ENCODE data around the gene HSD17B13. TPM values are rescaled to one million over a fixed set of nuclear protein-coding genes. Genes with fewer than 3 reads are reported as not detected.
"Not testable (repeated sequence)": the region's sequence is repeated elsewhere in the genome, so short reads cannot be mapped to it uniquely, and the experiment has no call there.

Gene HSD17B13
- polyA plus RNA-seq, 4 donors, result 0.13 to 0.67 (median 0.43) TPM

DNA sequence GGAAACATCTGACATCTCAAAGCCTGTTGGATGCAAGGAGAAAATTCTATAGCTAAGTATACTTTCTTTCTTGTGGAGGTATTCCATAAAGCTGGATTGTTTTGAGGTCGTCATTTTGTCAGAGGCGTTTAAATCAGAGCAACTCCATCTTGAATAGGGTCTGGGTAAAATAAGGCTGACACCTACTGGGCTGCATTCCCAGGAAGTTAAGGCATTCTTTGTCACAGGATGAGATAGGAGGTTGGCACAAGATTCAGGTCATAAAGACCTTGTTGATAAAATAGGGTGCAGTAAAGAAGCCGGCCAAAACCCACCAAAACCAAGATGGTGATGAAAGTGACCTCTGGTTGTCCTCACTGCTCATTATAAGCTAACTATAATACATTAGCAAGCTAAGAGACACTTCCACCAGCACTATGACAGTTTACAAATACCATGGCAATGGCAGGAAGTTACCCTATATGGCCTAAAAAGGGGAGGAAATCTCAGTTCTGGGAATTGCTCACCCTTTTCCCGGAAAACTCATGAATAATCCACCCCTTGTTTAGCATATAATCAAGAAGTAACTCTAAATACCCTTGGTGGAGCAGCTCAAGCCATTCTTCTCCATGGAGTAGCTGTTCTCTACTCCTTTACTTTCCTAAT, 11.9 kb downstream of the HSD17B13 start:
- Histone ChIP-seq H3K27ac (ENCODE audit: low read depth in 1 of 3, low read length in 2 of 3) (no peak overlapping the region), H3K4me3 (ENCODE audit: low read depth in 1 of 3, low read length in 3 of 3) (no peak overlapping the region), H3K9me3 (ENCODE audit: control insufficient read depth in 2 of 2, insufficient read depth in 1 of 2, low read depth in 1 of 2, low read length in 1 of 2) (no peaks in the 10 kb centered on the region), H3K36me3 (ENCODE audit: control insufficient read depth in 3 of 3, insufficient read depth in 2 of 3, low read depth in 1 of 3, low read length in 3 of 3) (no peaks in the 10 kb centered on the region), H3K27me3 (ENCODE audit: control insufficient read depth in 3 of 3, insufficient read depth in 3 of 3, low read length in 3 of 3) (no peaks in the 10 kb centered on the region), H3K4me1 (ENCODE audit: control insufficient read depth in 3 of 3, insufficient read depth in 2 of 3, low read depth in 1 of 3, low read length in 2 of 3) (no peaks in the 10 kb centered on the region)
- 72 to 85% (median 74%) methylated on average over 4 of the region's 4 CpGs for WGBS, 3 donors
- FAIRE-seq, result no peak
- no peak for DNase-seq

DNA sequence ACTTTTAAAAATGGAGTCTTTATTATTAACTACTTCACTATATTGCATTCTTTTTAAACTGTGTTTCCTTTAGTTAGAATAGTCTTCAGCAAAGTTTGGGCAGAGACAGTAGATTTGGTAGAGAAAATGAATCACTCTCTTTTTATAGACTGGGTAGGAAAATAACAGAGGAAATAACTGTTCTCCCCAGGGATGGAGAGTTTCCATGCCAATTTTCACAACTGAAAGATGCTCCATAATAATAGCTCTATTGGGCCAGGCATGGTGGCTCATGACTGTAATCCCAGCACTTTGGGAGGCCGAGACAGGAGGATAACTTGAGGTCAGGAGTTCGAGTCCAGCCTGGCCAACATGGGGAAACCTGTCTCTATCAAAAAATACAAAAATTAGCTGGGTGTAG, 13.1 kb downstream of the HSD17B13 start:
- Histone ChIP-seq H3K4me3 (ENCODE audit: low read depth in 1 of 3, low read length in 3 of 3) (no peak overlapping the region), H3K36me3 (ENCODE audit: control insufficient read depth in 3 of 3, insufficient read depth in 2 of 3, low read depth in 1 of 3, low read length in 3 of 3) (no peaks in the 10 kb centered on the region), H3K27ac (ENCODE audit: low read depth in 1 of 3, low read length in 2 of 3) (no peak overlapping the region), H3K4me1 (ENCODE audit: control insufficient read depth in 3 of 3, insufficient read depth in 2 of 3, low read depth in 1 of 3, low read length in 2 of 3) (no peaks in the 10 kb centered on the region), H3K27me3 (ENCODE audit: control insufficient read depth in 3 of 3, insufficient read depth in 3 of 3, low read length in 3 of 3) (no peaks in the 10 kb centered on the region), H3K9me3 (ENCODE audit: control insufficient read depth in 2 of 2, insufficient read depth in 1 of 2, low read depth in 1 of 2, low read length in 1 of 2) (no peaks in the 10 kb centered on the region)
- WGBS, 3 donors, result 89 to 95% (median 90%) methylated on average over 2 of the region's 2 CpGs
- DNase-seq, result no peak
- FAIRE-seq, result no peak

DNA sequence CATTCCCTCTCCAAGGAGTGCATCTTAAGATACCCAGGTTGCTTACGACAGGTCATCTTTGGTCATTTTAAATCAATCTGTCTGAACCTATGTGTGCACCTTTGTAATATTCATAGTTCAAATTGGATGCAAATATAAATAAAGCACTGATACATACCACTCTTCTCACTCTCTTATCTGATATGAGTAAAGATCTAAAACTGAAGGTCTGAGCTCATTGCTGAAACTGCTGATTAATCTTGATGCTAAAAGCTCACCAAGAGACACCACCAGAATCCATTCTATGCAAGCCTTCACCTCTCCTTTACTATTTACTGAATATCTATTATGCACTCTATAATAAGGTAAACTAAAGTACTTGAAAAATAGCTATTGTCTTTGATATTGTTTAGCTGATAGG, 16.6 kb downstream of the HSD17B13 start:
- Histone ChIP-seq H3K4me1 (ENCODE audit: control insufficient read depth in 3 of 3, insufficient read depth in 2 of 3, low read depth in 1 of 3, low read length in 2 of 3) (no peaks in the 10 kb centered on the region), H3K9me3 (ENCODE audit: control insufficient read depth in 2 of 2, insufficient read depth in 1 of 2, low read depth in 1 of 2, low read length in 1 of 2) (no peaks in the 10 kb centered on the region), H3K4me3 (ENCODE audit: low read depth in 1 of 3, low read length in 3 of 3) (no peak overlapping the region), H3K27me3 (ENCODE audit: control insufficient read depth in 3 of 3, insufficient read depth in 3 of 3, low read length in 3 of 3) (no peaks in the 10 kb centered on the region), H3K36me3 (ENCODE audit: control insufficient read depth in 3 of 3, insufficient read depth in 2 of 3, low read depth in 1 of 3, low read length in 3 of 3) (no peaks in the 10 kb centered on the region), H3K27ac (ENCODE audit: low read depth in 1 of 3, low read length in 2 of 3) (no peak overlapping the region)
- DNase-seq (no peak), FAIRE-seq (no peak)
- WGBS, 3 donors, result 97% methylated on average over 1 of the region's 1 CpG

DNA sequence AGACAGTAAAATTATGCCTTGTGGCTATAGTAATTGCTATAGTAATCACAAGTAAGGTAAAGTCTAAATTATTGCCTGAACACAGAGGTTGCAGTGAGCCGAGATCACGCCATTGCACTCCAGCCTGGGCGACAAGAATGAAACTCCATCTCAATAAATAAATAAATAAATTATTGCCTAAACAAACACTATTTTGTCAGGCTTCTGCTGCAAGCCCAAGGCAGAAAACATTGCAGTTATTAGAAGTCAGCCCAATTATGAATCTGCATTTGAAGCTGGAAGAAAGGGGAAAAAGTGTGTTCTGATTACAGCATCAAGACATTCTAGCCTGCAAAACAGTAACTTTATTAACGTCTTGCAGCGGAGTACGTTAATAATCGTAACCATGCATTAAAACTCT, 17.1 kb downstream of the HSD17B13 start:
- Histone ChIP-seq H3K27ac (ENCODE audit: low read depth in 1 of 3, low read length in 2 of 3) (no peak overlapping the region), H3K36me3 (ENCODE audit: control insufficient read depth in 3 of 3, insufficient read depth in 2 of 3, low read depth in 1 of 3, low read length in 3 of 3) (no peaks in the 10 kb centered on the region), H3K4me1 (ENCODE audit: control insufficient read depth in 3 of 3, insufficient read depth in 2 of 3, low read depth in 1 of 3, low read length in 2 of 3) (no peaks in the 10 kb centered on the region), H3K9me3 (ENCODE audit: control insufficient read depth in 2 of 2, insufficient read depth in 1 of 2, low read depth in 1 of 2, low read length in 1 of 2) (no peaks in the 10 kb centered on the region), H3K4me3 (ENCODE audit: low read depth in 1 of 3, low read length in 3 of 3) (no peak overlapping the region), H3K27me3 (ENCODE audit: control insufficient read depth in 3 of 3, insufficient read depth in 3 of 3, low read length in 3 of 3) (no peaks in the 10 kb centered on the region)
- WGBS, 3 donors, result 89 to 95% (median 95%) methylated on average over 7 of the region's 7 CpGs
- no peak for DNase-seq
- no peak for FAIRE-seq

DNA sequence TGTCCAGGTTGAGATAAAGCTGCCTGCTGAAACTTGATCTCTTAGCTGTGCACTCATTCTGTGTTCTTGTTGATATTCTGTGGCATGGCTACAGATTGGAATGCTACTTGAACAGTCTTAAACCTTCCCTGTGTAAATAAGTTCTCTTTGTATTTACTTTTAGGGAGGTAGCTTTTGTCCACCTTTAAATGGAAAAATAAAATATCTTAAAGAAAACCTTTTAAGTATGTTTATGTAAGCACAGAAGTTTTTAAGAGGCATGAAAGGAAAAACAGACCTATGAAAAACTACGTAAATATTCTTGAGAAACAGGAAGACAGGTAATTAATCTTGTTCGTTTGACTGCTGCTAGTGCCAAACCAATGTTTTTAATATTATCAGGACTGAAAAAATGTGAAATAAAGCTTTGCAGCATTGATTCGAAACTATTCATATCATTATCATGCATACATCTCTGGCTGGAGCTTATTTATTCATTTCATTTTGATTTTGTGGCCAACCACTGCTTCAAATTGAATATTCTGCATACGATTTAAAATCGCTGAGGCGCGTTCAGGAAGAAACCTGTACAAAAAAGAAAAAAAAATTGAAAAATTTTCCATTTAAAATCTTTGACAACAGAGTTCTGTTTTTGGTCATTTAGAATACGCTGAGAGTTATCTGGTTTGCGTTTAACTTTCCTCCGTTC, 17.8 kb downstream of the HSD17B13 start:
- WGBS, 3 donors, result 74 to 89% (median 81%) methylated on average over 10 of the region's 10 CpGs
- FAIRE-seq (no peak), DNase-seq (no peak)
- Histone ChIP-seq H3K36me3 (ENCODE audit: control insufficient read depth in 3 of 3, insufficient read depth in 2 of 3, low read depth in 1 of 3, low read length in 3 of 3) (no peaks in the 10 kb centered on the region), H3K27me3 (ENCODE audit: control insufficient read depth in 3 of 3, insufficient read depth in 3 of 3, low read length in 3 of 3) (no peaks in the 10 kb centered on the region), H3K27ac (ENCODE audit: low read depth in 1 of 3, low read length in 2 of 3) (no peak overlapping the region), H3K4me1 (ENCODE audit: control insufficient read depth in 3 of 3, insufficient read depth in 2 of 3, low read depth in 1 of 3, low read length in 2 of 3) (no peaks in the 10 kb centered on the region), H3K9me3 (ENCODE audit: control insufficient read depth in 2 of 2, insufficient read depth in 1 of 2, low read depth in 1 of 2, low read length in 1 of 2) (no peaks in the 10 kb centered on the region), H3K4me3 (ENCODE audit: low read depth in 1 of 3, low read length in 3 of 3) (no peak overlapping the region)

DNA sequence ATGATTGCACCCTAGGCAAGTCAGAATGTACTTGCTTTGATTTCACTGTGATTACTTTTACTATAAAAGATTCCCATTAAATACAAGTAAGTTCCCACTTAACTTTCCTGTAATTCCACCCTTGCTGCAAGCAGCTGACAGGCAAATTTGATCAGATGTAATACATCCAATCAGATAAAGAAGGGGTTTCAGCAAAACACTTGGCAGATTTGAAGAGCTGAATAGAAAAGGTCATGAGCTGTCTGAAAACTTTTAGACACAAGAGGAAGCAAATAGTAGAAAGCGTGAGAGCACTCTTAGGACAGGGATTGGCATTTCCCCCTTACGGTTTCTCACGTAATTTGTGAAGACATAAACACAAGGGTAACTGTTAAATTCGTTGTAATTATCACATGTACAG, 22.8 kb downstream of the HSD17B13 start:
- H3K4me1 ChIP-seq (ENCODE audit: control insufficient read depth in 3 of 3, insufficient read depth in 2 of 3, low read depth in 1 of 3, low read length in 2 of 3), result no peaks in the 10 kb centered on the region
- no peak for DNase-seq
- no peaks in the 10 kb centered on the region for H3K27me3 ChIP-seq (ENCODE audit: control insufficient read depth in 3 of 3, insufficient read depth in 3 of 3, low read length in 3 of 3)
- H3K36me3 ChIP-seq (ENCODE audit: control insufficient read depth in 3 of 3, insufficient read depth in 2 of 3, low read depth in 1 of 3, low read length in 3 of 3), result no peaks in the 10 kb centered on the region
- H3K27ac ChIP-seq (ENCODE audit: low read depth in 1 of 3, low read length in 2 of 3), result no peak overlapping the region
- no peak overlapping the region for H3K4me3 ChIP-seq (ENCODE audit: low read depth in 1 of 3, low read length in 3 of 3)
- 78 to 89% (median 82%) methylated on average over 4 of the region's 4 CpGs for WGBS, 3 donors
- FAIRE-seq, result no peak
- H3K9me3 ChIP-seq (ENCODE audit: control insufficient read depth in 2 of 2, insufficient read depth in 1 of 2, low read depth in 1 of 2, low read length in 1 of 2), result no peaks in the 10 kb centered on the region

DNA sequence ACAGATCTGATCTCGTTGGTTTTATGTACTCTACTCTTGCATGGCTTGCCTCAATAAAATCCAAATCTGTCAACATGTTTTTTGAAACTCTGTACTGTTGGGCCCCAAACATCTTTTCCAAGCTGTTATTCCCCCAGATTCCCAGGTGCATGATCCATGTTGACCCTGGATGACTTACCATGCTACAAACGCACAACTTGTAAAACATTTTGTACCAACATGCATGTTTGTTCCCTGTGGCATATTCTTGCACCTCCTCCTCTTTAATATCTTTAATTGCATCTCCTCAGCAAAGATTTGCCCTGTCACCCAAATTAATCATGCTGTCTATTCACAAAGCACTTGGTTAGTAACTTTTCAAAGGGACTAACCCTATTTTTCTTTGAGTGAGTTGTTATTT, 24.3 kb downstream of the HSD17B13 start:
- WGBS, 3 donors, result 61 to 81% (median 63%) methylated on average over 2 of the region's 2 CpGs
- no peak overlapping the region for H3K4me3 ChIP-seq (ENCODE audit: low read depth in 1 of 3, low read length in 3 of 3)
- H3K4me1 ChIP-seq (ENCODE audit: control insufficient read depth in 3 of 3, insufficient read depth in 2 of 3, low read depth in 1 of 3, low read length in 2 of 3), result no peaks in the 10 kb centered on the region
- no peaks in the 10 kb centered on the region for H3K27me3 ChIP-seq (ENCODE audit: control insufficient read depth in 3 of 3, insufficient read depth in 3 of 3, low read length in 3 of 3)
- H3K27ac ChIP-seq (ENCODE audit: low read depth in 1 of 3, low read length in 2 of 3), result no peak overlapping the region
- no peaks in the 10 kb centered on the region for H3K9me3 ChIP-seq (ENCODE audit: control insufficient read depth in 2 of 2, insufficient read depth in 1 of 2, low read depth in 1 of 2, low read length in 1 of 2)
- no peak for DNase-seq
- H3K36me3 ChIP-seq (ENCODE audit: control insufficient read depth in 3 of 3, insufficient read depth in 2 of 3, low read depth in 1 of 3, low read length in 3 of 3), result no peaks in the 10 kb centered on the region
- FAIRE-seq, result no peak

DNA sequence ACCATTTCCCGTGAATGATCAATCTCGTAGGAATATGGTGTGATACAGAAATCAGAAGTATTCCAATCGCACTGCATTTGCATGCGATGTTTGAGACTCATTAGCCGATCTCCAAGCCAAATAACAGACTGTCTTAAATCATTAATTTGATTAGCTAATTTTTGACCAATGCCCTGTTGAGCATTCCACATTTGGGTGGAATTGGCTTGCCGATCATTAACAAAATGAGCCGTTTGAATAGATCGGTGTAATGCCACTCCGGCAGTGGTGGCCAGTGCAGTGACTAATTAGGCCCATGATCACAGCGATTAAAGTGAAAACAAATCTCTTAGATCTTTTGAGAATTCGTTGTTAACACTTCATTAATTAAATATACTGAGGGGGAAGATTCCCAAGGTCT, 27.8 kb downstream of the HSD17B13 start:
- not testable (repeated sequence) for H3K4me3 ChIP-seq (ENCODE audit: low read depth in 1 of 3, low read length in 3 of 3); H3K36me3 ChIP-seq (ENCODE audit: control insufficient read depth in 3 of 3, insufficient read depth in 2 of 3, low read depth in 1 of 3, low read length in 3 of 3); H3K4me1 ChIP-seq (ENCODE audit: control insufficient read depth in 3 of 3, insufficient read depth in 2 of 3, low read depth in 1 of 3, low read length in 2 of 3); FAIRE-seq; H3K9me3 ChIP-seq (ENCODE audit: control insufficient read depth in 2 of 2, insufficient read depth in 1 of 2, low read depth in 1 of 2, low read length in 1 of 2); H3K27me3 ChIP-seq (ENCODE audit: control insufficient read depth in 3 of 3, insufficient read depth in 3 of 3, low read length in 3 of 3); H3K27ac ChIP-seq (ENCODE audit: low read depth in 1 of 3, low read length in 2 of 3); DNase-seq
- 77 to 92% (median 84%) methylated on average over 11 of the region's 11 CpGs for WGBS, 3 donors

DNA sequence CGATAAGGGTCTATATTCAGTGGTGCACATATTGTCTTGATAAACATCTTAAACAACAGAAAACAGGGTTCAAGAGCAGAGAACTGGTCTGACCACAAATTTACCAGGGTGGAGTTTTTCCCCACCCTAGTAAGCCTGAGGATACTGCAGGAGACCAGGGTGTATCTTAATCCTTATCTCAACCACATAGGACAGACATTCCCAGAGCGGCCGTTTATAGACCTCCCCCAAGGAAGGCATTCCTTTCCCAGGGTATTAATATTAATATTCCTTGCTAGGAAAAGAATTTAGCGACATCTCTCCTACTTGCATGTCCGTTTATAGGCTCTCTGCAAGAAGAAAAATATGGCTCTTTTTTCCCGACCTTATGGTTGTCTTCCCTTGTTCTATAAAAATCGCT, 28.8 kb downstream of the HSD17B13 start:
- FAIRE-seq; H3K9me3 ChIP-seq (ENCODE audit: control insufficient read depth in 2 of 2, insufficient read depth in 1 of 2, low read depth in 1 of 2, low read length in 1 of 2); DNase-seq; H3K36me3 ChIP-seq (ENCODE audit: control insufficient read depth in 3 of 3, insufficient read depth in 2 of 3, low read depth in 1 of 3, low read length in 3 of 3); H3K27ac ChIP-seq (ENCODE audit: low read depth in 1 of 3, low read length in 2 of 3); H3K4me3 ChIP-seq (ENCODE audit: low read depth in 1 of 3, low read length in 3 of 3); H3K4me1 ChIP-seq (ENCODE audit: control insufficient read depth in 3 of 3, insufficient read depth in 2 of 3, low read depth in 1 of 3, low read length in 2 of 3); H3K27me3 ChIP-seq (ENCODE audit: control insufficient read depth in 3 of 3, insufficient read depth in 3 of 3, low read length in 3 of 3): not testable (repeated sequence)
- 89 to 93% (median 92%) methylated on average over 7 of the region's 7 CpGs for WGBS, 3 donors

Measured in small intestine (tissue), 7 donors.